Suprapubic skin (tissue), 4 donors: Measurements from ENCODE around the gene SGF29.

ENCODE experiments used
- CTCF ChIP-seq, 2 donors: fragments of 200-600 bp in 1 of 2; fragments of 450-650 bp in 1 of 2; sonication (generic) in 1 of 2; IDR thresholded peaks; one replicate each; pipeline ENCODE4 v1.5.1; 2016 to 2019; ENCODE audit warnings: antibody characterized with exemption in 2 of 2, mild to moderate bottlenecking in 1 of 2, moderate library complexity in 1 of 2
- EP300 ChIP-seq: sonication (generic); formaldehyde crosslinking; IDR thresholded peaks from one replicate; pipeline ENCODE4 v1.6.1; 2017; ENCODE audit warnings: antibody characterized with exemption
- POLR2A ChIP-seq, 2 donors: fragments of 450-650 bp; IDR thresholded peaks; one replicate each; pipeline ENCODE4 v1.6.1; 2017; ENCODE audit warnings: antibody characterized with exemption in 2 of 2, mild to moderate bottlenecking in 2 of 2, moderate library complexity in 2 of 2
- POLR2AphosphoS5 ChIP-seq, 3 donors: sonication (generic); formaldehyde crosslinking; IDR thresholded peaks; one replicate each; pipeline ENCODE4 v1.6.1; 2017; ENCODE audit warnings: antibody characterized with exemption in 3 of 3

GRCh38 chr16:28616636-28617035 is 62.9 kb downstream of the SGF29 start:
- TF ChIP-seq EP300 (no peak), CTCF (IDR thresholded peaks at IDR 0.05) (no peak), POLR2A (IDR thresholded peaks at IDR 0.05) (no peak), POLR2AphosphoS5 (IDR thresholded peaks at IDR 0.05) (no peak)
